SH-SY5Y (cell line): ENCODE data around the gene TTBK1.

Experiments
- GATA2 ChIP-seq: IDR thresholded peaks from 2 replicates; pipeline ENCODE4 v1.6.1; 2011; ENCODE audit warnings: mild to moderate bottlenecking, low read depth, low read length
- GATA3 ChIP-seq: IDR thresholded peaks from 2 replicates; pipeline ENCODE4 v1.6.1; 2011; ENCODE audit warnings: low read depth, mild to moderate bottlenecking, low read length, moderate library complexity

DNA sequence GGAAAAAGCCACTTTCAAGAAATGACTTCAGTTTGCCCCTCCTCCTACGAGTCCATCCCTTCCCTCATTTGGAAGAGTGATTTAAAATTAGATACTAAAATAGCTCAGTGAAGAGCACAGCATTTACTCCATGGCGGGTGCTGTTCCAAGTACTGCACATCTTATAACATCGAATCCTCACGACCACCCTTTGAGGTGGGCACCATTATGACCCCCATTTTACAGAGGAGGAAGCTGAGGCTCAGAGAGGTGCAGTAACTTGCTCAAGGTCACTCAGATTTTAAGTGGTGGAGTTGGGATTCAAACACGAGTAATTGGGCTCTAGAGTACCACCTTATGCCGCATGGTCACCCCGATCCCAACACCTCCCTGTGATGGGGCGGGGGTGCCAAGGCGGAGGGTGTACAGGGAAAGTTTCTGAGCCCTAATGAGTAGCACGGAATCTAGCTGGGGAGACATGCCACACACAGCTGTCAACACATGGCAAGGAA lies 25.5 kb downstream of the TTBK1 start:
- TF ChIP-seq GATA2 (no peak), GATA3 (no peak)
